AG08395 (cell line): ENCODE results near the gene ZNF878.
A peak's percentile ranks its signal among the peaks of the same experiment; 100 is the strongest.
"Not testable (repeated sequence)": the region's sequence is repeated elsewhere in the genome, so short reads cannot be mapped to it uniquely, and the experiment has no call there.

Source experiments
- DNase-seq: peaks from one replicate; pipeline ENCODE4 v3.0.0; 2012; ENCODE audit warnings: mixed read lengths, low spot score

Gene ZNF878

GRCh38 chr19:12052497-12053169, at the start of gene ZNF878:
Gene ZNF878, minus strand, starts transcription at chr19:12052961. Its CDS starts 160 bp downstream, at chr19:12052801.
- peak; percentile 92 for DNase-seq

- DNase-seq = no peak
These were observed 45.3 kb upstream of the ZNF878 start for GRCh38 chr19:12098040-12098439.

DNA sequence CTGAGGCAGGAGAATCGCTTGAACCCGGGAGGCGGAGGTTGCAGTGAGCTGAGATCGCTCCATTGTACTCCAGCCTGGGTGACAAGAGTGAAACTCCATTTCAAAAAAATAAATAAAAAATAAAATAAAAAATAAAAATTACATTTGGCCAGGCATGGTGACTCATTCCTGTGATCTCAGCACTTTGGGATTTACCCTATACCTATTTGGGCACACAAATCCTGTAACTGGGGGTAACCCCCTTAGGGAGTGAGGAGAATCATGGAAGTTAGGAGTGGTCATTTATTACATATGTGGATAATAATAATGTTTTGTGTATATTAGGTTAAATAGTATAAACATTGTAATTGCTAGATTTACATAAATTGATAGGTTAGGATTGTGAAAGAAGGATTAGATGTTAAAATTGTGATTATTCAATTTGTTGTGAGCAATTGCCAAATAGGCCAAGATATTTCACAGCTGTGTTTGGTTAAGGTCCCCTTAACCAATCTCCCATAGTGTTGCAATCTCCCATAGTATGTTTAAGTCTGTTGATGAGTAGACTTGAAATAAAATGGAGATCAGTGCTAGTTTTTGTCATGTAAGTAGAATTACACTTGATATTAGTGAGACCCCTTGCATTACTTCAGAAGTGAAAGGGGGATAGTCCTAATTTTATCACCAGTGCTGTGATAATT, 42.5 kb upstream of the ZNF878 start:
- no peak for DNase-seq

GRCh38 chr19:12093777-12094176, 41.0 kb upstream of the ZNF878 start:
- no peak for DNase-seq

- no peak for DNase-seq
These were observed 40.2 kb upstream of the ZNF878 start for GRCh38 chr19:12092956-12093355.

- DNase-seq = peak; percentile 96
These were observed 39.5 kb upstream of the ZNF878 start for GRCh38 chr19:12092065-12092867.

GRCh38 chr19:12090807-12091206, 38.0 kb upstream of the ZNF878 start:
- peak; percentile 61 for DNase-seq

DNA sequence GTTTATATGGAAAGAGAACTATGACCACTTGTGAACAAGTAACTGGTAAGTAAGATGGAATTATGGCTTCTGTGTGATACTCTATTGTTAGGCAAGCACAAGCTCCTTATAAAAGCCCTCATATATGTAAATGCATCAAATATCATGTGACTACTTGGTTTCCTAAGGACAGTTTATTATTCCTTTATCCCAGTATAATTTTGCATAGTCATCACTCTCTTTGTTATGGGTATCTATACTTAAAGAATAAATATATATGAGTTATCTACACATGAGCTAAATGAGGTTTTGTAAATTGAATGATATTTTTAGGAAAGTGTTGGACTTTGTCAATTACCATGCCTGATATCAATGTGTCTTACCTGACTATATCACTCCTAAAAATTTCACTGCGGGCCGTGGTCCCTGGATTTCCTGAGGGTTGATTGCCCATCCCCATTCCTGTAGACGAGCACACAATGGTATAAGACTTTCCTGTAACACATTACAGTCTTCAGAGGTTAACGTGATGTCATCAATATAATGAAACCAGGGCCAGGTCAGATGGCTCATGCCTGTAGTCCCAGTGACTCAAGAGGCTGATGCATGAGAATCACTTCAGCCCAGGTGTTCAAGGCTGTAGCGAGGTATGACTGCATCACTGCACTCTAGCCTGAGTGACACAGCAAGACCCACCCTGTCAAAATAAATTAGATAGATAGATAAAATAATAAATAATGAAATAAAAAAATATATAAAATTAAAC, 32.5 kb upstream of the ZNF878 start:
- no peak for DNase-seq

DNA sequence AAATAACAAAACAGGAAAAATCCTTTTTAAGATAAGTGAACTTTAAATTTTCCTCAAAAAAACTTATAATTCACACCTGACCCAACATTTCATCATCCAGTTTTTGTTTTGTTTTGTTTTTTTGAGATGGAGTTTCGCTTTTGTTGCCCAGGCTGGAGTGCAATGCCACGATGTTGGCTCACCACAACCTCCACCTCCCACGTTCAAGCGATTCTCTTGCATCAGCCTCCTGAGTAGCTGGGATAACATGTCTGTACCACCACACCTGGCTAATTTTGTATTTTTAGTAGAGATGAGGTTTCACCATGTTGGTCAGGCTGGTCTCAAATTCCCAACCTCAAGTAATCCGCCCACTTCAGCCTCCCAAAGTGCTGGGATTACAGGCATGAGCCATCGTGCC, 30.6 kb upstream of the ZNF878 start:
- not testable (repeated sequence) for DNase-seq

DNA sequence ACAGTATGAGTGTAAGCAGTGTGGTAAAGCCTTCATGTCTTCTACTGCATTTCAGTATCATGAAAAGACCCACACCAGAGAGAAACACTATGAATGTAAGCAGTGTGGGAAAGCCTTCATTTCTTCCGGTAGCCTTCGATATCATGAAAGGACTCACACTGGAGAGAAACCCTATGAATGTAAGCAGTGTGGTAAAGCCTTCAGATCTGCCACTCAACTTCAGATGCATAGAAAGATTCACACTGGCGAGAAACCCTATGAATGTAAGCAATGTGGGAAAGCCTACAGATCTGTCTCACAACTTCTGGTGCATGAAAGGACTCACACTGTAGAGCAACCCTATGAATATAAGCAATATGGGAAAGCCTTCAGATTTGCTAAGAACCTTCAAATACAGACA, 24.6 kb upstream of the ZNF878 start:
- no peak for DNase-seq

DNA sequence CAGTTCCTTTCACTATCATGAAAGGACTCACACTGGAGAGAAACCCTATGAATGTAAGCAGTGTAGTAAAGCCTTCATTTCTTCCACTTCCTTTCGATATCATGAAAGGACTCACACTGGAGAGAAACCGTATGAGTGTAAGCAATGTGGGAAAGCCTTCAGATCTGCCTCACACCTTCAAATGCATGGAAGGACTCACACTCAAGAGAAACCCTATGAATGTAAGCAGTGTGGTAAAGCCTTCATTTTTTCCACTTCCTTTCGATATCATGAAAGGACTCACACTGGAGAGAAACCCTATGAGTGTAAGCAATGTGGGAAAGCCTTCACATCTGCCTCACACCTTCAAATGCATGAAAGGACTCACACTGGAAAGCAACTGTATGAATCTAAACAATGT, 23.6 kb upstream of the ZNF878 start:
- not testable (repeated sequence) for DNase-seq

DNA sequence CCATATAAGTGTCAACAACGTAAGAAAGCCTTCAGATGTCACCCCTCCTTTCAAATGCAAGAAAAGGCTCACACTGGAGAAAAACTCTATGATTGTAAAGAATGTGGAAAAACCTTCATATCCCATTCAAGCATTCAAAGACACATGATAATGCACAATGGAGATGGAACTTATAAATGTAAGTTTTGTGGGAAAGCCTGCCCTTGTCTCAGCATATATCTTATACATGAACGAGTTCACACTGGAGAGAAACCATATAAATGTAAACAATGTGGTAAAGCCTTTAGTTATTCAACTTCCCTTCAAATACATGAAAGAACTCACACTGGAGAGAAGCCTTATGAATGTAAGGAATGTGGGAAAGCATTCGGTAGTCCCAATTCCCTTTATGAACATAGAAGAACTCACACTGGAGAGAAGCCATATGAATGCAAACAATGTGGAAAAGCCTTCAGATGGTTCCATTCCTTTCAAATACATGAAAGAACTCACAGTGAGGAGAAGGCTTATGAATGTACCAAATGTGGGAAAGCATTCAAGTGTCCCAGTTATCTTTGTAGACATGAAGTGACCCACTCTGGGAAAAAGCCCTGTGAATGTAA, 22.9 kb upstream of the ZNF878 start:
- no peak for DNase-seq

- peak; percentile 98 for DNase-seq
These were observed 12.1 kb upstream of the ZNF878 start, which contains the start of gene ZNF844 for GRCh38 chr19:12064590-12065538. Gene ZNF844, plus strand, starts transcription at chr19:12064731. Its CDS starts 143 bp downstream, at chr19:12064874.

- no peak for DNase-seq
These were observed 3.0 kb upstream of the ZNF878 start for GRCh38 chr19:12055784-12056183.

DNA sequence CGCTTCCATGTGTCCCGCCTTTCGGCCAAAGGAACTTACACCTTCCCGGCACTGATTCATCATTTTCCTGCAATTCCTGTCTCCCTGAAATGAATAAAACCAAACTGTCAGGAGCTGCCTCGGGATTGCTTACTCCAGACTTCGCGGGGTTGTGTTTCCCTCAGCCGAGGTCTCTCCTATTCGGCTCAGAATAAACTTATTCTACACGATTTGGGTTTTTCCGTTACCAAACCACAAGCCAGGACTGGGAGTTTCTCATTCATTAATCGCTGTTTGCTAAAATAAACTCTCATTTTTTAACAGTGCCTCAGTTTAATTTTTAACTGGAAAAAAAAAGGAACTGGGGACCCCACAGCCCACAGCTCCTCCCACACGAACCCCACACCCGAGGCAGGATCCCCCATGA, 667 bp downstream of the ZNF878 start:
- DNase-seq = no peak

- no peak for DNase-seq
These were observed 4.9 kb downstream of the ZNF878 start for GRCh38 chr19:12047868-12048267.

DNA sequence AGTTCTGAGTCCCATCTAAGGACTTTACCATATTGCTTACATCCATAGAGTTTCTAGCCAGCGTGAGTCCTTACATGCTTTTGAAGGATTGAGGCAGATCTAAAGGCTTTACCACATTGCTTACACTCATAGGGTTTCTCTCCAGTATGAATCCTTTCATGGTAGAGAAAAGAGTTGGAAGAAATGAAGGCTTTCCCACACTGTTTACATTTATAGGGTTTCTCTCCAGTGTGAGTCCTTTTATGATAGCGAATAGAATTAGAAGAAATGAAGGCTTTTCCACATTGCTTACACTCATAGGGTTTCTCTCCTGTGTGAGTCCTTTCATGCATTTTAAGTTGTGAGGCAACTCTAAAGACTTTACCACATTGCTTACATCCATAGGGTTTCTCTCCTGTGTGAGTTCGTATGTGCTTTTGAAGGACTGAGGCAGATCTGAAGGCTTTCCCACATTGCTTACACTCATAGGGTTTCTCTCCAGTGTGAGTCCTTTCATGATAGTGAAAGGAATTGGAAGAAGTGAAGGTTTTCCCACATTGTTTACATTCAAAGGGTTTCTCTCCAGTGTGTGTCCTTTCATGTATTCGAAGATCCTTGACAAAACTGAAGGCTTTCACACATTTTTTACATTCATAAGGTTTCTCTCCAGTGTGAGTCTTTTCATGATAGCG, 8.9 kb downstream of the ZNF878 start:
- no peak for DNase-seq

DNA sequence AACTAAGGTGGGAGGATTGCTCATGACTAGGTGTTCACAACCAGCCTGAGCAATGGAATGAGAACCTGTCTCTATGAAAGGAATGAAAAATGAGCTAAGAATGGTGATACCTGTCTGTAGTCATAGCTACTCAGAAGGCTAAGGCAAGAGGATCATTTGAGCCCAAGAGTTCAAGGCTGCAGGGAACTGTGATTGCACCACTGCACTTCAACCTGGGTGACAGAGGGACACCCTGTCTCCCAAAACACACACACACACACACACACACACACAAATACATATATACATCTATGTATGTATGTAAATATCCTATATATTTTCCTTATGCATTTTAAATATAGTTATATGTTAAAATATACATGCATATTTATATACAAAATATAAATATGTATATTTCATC, 9.9 kb downstream of the ZNF878 start:
- DNase-seq = no peak

DNA sequence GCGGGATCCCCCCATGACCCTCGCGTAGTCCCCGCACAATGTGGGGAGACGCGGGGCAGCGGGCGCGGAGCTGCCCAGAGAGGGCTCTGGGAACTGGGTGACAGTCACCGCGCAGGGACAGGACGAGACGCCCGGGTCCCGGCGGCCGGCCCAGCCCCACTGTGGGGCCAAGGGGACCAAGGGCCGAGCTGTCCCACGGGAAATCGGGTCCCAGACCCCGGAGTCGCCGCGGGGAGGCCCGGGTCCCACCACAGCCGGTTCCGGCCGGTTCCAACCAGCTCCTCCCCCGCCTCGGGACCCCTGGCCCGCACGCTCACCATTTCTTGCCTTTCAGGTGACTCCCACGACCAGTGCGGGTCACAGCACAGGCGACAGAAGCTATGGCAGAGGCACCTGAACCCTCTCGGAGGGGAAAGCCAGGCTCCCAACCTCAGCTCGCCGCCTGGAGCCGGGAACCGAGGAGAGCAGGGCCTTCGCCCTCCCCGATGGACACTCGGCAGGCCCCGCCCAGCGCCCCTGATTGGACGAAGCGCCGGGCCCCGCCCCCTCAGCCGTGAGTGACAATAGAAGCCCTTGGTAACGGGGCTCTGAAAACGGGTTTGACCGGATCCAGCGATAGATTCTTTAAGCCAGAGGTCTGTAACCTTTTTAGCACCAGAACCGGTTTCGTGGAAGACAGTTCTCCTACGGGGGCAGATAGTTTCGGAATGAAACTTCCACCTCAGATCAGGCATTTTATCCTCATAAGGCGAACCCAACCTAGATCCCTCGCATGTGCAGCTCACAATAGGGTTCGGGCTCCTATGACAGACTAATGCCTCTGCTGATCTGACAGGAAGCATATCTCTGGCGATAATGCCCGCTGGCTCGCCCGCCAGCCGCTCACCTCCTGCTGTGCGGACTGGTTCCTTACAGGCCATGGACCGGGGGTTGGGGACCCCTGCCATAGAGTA, 17.3 kb downstream of the ZNF878 start, which contains the start of gene ZNF433:
Gene ZNF433 (minus strand): TSS at position 460 of the 953 bp plus-strand sequence. CDS start 140 bp downstream, at position 320.
- DNase-seq = peak; percentile 98
